ENCODE measurements around the gene GIT2. TPM values are rescaled to one million over a fixed set of nuclear protein-coding genes. Genes with fewer than 3 reads are reported as not detected.
A peak's percentile ranks its signal among the peaks of the same experiment; 100 is the strongest.

The GIT2 gene
- total and polyA plus RNA-seq, 10 of the 15 experiments (the other 5 are each of a cell fraction or from before 2014, with no cell fraction given), result 9.1 to 49.9 (median 43.9) TPM

- peak; percentile 65; the same call in 1 of the 2 replicates for TF ChIP-seq ZNF687 (IDR thresholded peaks at IDR 0.05)
- no peak for TF ChIP-seq FOXK2 (IDR thresholded peaks at IDR 0.05)
- no peak for TF ChIP-seq TCF7 (IDR thresholded peaks at IDR 0.05; ENCODE audit: borderline replicate concordance)
- TF ChIP-seq CREB1 (IDR thresholded peaks at IDR 0.05; ENCODE audit: low read depth), result peak; percentile 51; the same call in 1 of the 2 replicates
- TF ChIP-seq HDGF (IDR thresholded peaks at IDR 0.05), result 0 out of 2 replicates have a peak, but pooled peaks have one; percentile 12
- TF ChIP-seq CREM (IDR thresholded peaks at IDR 0.05; ENCODE audit: low read depth), result peak; percentile 16; the same call in 1 of the 2 replicates
- no peak for TF ChIP-seq PAX5 (IDR thresholded peaks at IDR 0.05; ENCODE audit: borderline replicate concordance, low read depth, low read length)
- TF ChIP-seq MAX (IDR thresholded peaks at IDR 0.05; ENCODE audit: low read depth, low read length), result 0 out of 2 replicates have a peak, but pooled peaks have one; percentile 41
- peak; percentile 81 for TF ChIP-seq NR2C1 (IDR thresholded peaks at IDR 0.05)
- no peak for TF ChIP-seq ZNF274 (IDR thresholded peaks at IDR 0.05; ENCODE audit: insufficient read depth, insufficient read length)
- no peak for TF ChIP-seq RFX5 (IDR thresholded peaks at IDR 0.05; ENCODE audit: low read depth, low read length)
- no peak for TF ChIP-seq IRF4 (IDR thresholded peaks at IDR 0.05; ENCODE audit: low read depth, low read length)
- TF ChIP-seq RBBP5 (conservative IDR thresholded peaks at IDR 0.05), result no peak
- TF ChIP-seq HSF1 (IDR thresholded peaks at IDR 0.05; ENCODE audit: low read depth, low read length), result no peak
- TF ChIP-seq BHLHE40 (IDR thresholded peaks at IDR 0.05; ENCODE audit: borderline replicate concordance in 1 of 2, low read depth in 2 of 2, low read length in 1 of 2), result peak; percentile 22 to 89; a peak in 2 of 4 replicates
- no peak for TF ChIP-seq STAT1 (conservative IDR thresholded peaks at IDR 0.05)
- TF ChIP-seq RAD21 (IDR thresholded peaks at IDR 0.05; ENCODE audit: insufficient read depth, low read depth, low read length), result no peak
- 0 out of 2 replicates have a peak, but pooled peaks have one; percentile 57 for TF ChIP-seq TCF3 (IDR thresholded peaks at IDR 0.05; ENCODE audit: borderline replicate concordance, insufficient read depth, low read depth, low read length)
- peak; percentile 43; the same call in 1 of the 2 replicates for TF ChIP-seq MXI1 (IDR thresholded peaks at IDR 0.05; ENCODE audit: low read depth, low read length)
- no peak for TF ChIP-seq EP300 (IDR thresholded peaks at IDR 0.05; ENCODE audit: borderline replicate concordance in 1 of 2, control insufficient read depth in 1 of 2, low read depth in 2 of 2, low read length in 2 of 2)
- no peak for TF ChIP-seq MEF2B (IDR thresholded peaks at IDR 0.05; ENCODE audit: partially characterized antibody, poor library complexity, severe bottlenecking)
- TF ChIP-seq MTA2 (IDR thresholded peaks at IDR 0.05; ENCODE audit: low read depth), result no peak
- TF ChIP-seq NRF1 (conservative IDR thresholded peaks at IDR 0.05; ENCODE audit: low read depth, low read length), result peak; percentile 80
- peak; percentile 81 for TF ChIP-seq POLR2AphosphoS5 (IDR thresholded peaks at IDR 0.05; ENCODE audit: low read length)
- no peak for TF ChIP-seq NR2C2 (IDR thresholded peaks at IDR 0.05; ENCODE audit: borderline replicate concordance, control insufficient read depth, insufficient read length, low read depth)
Measured at GRCh38 chr12:109995686-109996482, at the start of gene GIT2 (continued).
